Limb (tissue), 2 donors: ENCODE measurements around the gene DFFA.
"Not testable (repeated sequence)": the region's sequence is repeated elsewhere in the genome, so short reads cannot be mapped to it uniquely, and the experiment has no call there.

Source experiments
- DNase-seq, 2 donors: peaks; one replicate each; pipeline ENCODE4 v3.0.0-alpha.2; 2016; ENCODE audit errors: extremely low spot score in 2 of 2

DFFA gene

GRCh38 chr1:10430216-10431069 is 41.9 kb downstream of the DFFA start, which contains the start of gene CENPS:
Gene CENPS (plus strand): TSS chr1:10430433. CDS start chr1:10430518, 85 bp downstream.
- DNase-seq = peak; percentile 93

- no peak for DNase-seq
Observed at GRCh38 chr1:10429868-10430215, 42.5 kb downstream of the DFFA start.

GRCh38 chr1:10428984-10429383 is 43.3 kb downstream of the DFFA start:
- DNase-seq = no peak

- not testable (repeated sequence) for DNase-seq
Observed at GRCh38 chr1:10426535-10426848, 45.8 kb downstream of the DFFA start.

- DNase-seq = not testable (repeated sequence)
Observed at GRCh38 chr1:10425826-10426534, 46.3 kb downstream of the DFFA start.

- DNase-seq = no peak
Observed at GRCh38 chr1:10424651-10425050, 47.7 kb downstream of the DFFA start.

GRCh38 chr1:10424034-10424433 is 48.3 kb downstream of the DFFA start:
- peak in 1 of 2 donors; percentile 8 for DNase-seq

GRCh38 chr1:10421637-10422036 is 50.7 kb downstream of the DFFA start:
- no peak for DNase-seq

GRCh38 chr1:10419351-10419750 is 53.0 kb downstream of the DFFA start:
- no peak for DNase-seq

- not testable (repeated sequence) for DNase-seq
Observed at GRCh38 chr1:10418741-10419140, 53.6 kb downstream of the DFFA start.

- DNase-seq = not testable (repeated sequence)
Observed at GRCh38 chr1:10415967-10416366, 56.4 kb downstream of the DFFA start.

GRCh38 chr1:10415211-10415930 is 57.0 kb downstream of the DFFA start:
- DNase-seq = no peak

- DNase-seq = no peak
Observed at GRCh38 chr1:10407201-10407600, 65.1 kb downstream of the DFFA start.
